ENCODE data around the gene TCP11L2.

DNA sequence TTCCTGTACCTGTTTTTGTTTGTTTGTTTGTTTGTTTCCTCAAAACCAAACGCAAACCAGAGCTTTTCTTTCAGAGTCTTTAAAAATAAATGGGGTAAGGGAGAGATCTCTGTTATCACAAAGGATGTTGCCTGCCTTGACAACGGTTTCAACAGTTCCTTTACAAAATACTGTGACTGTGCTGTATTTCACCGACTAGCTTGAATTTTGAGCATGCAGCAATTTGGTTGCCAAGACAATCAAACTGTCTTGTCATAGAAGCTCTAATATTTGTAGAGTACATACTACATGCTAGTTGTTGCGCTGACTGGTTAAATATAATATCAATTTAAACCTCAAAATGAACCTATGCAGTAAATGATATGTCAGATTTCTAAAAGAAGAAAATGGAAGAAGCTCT is 22.4 kb upstream of the TCP11L2 start:
- TF ChIP-seq FOXP2 (optimal IDR thresholded peaks at IDR 0.05; ENCODE audit: control extremely low read depth, extremely low read length, insufficient read depth) (no peak), EZH2 (IDR thresholded peaks at IDR 0.05) (no peak)
